CD8-positive, alpha-beta memory T cell (primary cell): ENCODE data around the gene NTNG1. TPM values are rescaled to one million over a fixed set of nuclear protein-coding genes. Genes with fewer than 3 reads are reported as not detected.

ENCODE experiments used
- CTCF ChIA-PET: fragments of 350-600 bp; sonication (Branson Sonifier 250); formaldehyde crosslinking; loops from one replicate; lab custom pipeline; 2021; ENCODE audit warnings: antibody characterized with exemption; lab: Charles Lee
- POLR2A ChIA-PET: fragments of 350-600 bp; sonication (Branson Sonifier 250); formaldehyde crosslinking; loops from one replicate; lab custom pipeline; 2021; ENCODE audit warnings: antibody characterized with exemption; lab: Charles Lee
- DNase-seq, 5 donors: peaks; one replicate each; pipeline versions ENCODE4 v3.0.0 to v3.0.0-alpha.2; 2020 to 2022; ENCODE audit warnings: mixed read lengths in 1 of 5
- H3K27ac ChIP-seq: one replicate; pipeline ENCODE4 v1.7.0; 2013; ENCODE audit warnings: low read depth, mild to moderate bottlenecking, low read length, moderate library complexity
- H3K27me3 ChIP-seq: 2 replicates; pipeline ENCODE4 v1.7.0; 2013; ENCODE audit warnings: low read length, mild to moderate bottlenecking; ENCODE audit not compliant: insufficient read depth, poor library complexity, severe bottlenecking
- H3K36me3 ChIP-seq: 2 replicates; pipeline ENCODE4 v1.7.0; 2013; ENCODE audit warnings: mild to moderate bottlenecking, low read length, moderate library complexity; ENCODE audit not compliant: insufficient read depth
- H3K4me1 ChIP-seq: 2 replicates; pipeline ENCODE4 v1.7.0; 2013; ENCODE audit warnings: mild to moderate bottlenecking, low read length, moderate library complexity; ENCODE audit not compliant: insufficient read depth
- H3K4me3 ChIP-seq: 2 replicates; pipeline ENCODE4 v1.7.0; 2013; ENCODE audit warnings: mild to moderate bottlenecking, low read length
- H3K9me3 ChIP-seq: 2 replicates; pipeline ENCODE4 v1.7.0; 2013; ENCODE audit warnings: mild to moderate bottlenecking, low read length
- H3K27ac Mint-ChIP-seq, 8 donors: one replicate each; pipeline ENCODE4 v1.8.0; 2020 to 2021; ENCODE audit warnings: mixed read lengths in 8 of 8, mild to moderate bottlenecking in 6 of 8, inconsistent platforms in 3 of 8, moderate library complexity in 3 of 8
- H3K27me3 Mint-ChIP-seq, 2 donors: one replicate each; pipeline ENCODE4 v1.8.0; 2020 to 2021; ENCODE audit warnings: mixed read lengths in 2 of 2, mild to moderate bottlenecking in 1 of 2, moderate library complexity in 1 of 2
- H3K36me3 Mint-ChIP-seq, 3 donors: one replicate each; pipeline ENCODE4 v1.8.0; 2020 to 2021; ENCODE audit warnings: mixed read lengths in 3 of 3, inconsistent platforms in 1 of 3, mild to moderate bottlenecking in 1 of 3
- H3K4me1 Mint-ChIP-seq, 3 donors: one replicate each; pipeline ENCODE4 v1.8.0; 2020 to 2021; ENCODE audit warnings: mixed read lengths in 3 of 3, inconsistent platforms in 1 of 3, mild to moderate bottlenecking in 1 of 3
- H3K4me3 Mint-ChIP-seq, 7 donors: one replicate each; pipeline ENCODE4 v1.8.0; 2020 to 2021; ENCODE audit warnings: mixed read lengths in 7 of 7, mild to moderate bottlenecking in 6 of 7, moderate library complexity in 4 of 7, inconsistent platforms in 2 of 7
- H3K9me3 Mint-ChIP-seq, 5 donors: one replicate each; pipeline ENCODE4 v1.8.0; 2020 to 2022; ENCODE audit warnings: mixed read lengths in 5 of 5, mild to moderate bottlenecking in 3 of 5, moderate library complexity in 2 of 5, inconsistent platforms in 1 of 5
- polyA plus RNA-seq: library from polyadenylated mRNA; unstranded; fragments of 300-500 nt; fragmentation: Illumina TruSeq; gene quantifications from one replicate; pipeline ENCODE4 v1.2.3, GENCODE V29; 2021
- total RNA-seq, 2 experiments: library from RNA; stranded (reverse); gene quantifications; one replicate each; pipeline ENCODE4 v1.2.3, GENCODE V29; 2021

Gene NTNG1
- total and polyA plus RNA-seq, 3 experiments from 2014 or later, result not detected

DNA sequence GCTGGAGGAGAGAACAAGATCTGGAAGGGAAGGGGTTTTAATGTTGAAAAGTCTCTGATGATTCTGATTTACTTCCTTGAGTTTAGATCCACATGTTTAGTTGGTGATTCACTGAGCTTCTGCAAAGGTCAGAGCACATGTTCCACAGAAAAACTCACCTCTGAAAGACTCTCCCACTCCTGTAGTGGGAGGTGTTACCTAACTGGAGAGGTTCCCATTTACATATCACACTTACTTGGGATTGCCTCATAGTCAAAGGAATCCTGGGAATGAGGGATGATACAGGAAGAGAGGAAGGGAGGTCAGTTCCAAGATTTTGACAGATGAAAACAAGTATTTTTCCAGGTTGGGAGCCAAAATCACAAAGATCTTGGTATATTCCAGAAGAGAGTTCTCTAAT, 2.7 kb upstream of the NTNG1 start:
- Histone ChIP-seq H3K4me3 (no peak overlapping the region), H3K9me3 (no peaks in the 10 kb centered on the region), H3K27me3 (peaks cover 7% of the 10 kb centered on the region), H3K27ac (no peak overlapping the region), H3K4me1 (peaks cover 5% of the 10 kb centered on the region), H3K36me3 (no peaks in the 10 kb centered on the region)
- Mint-ChIP-seq H3K4me1 (peaks cover 17 to 32% (median 26%) of the 10 kb centered on the region in 3 donors), H3K36me3 (no peaks in the 10 kb centered on the region), H3K4me3 (peak overlapping the region in 1 of 7 donors; percentile 20), H3K9me3 (peaks cover 0 to 2% (median 0%) of the 10 kb centered on the region in 5 donors), H3K27ac (no peak overlapping the region), H3K27me3 (peaks cover 34 to 63% of the 10 kb centered on the region in 2 donors)
- DNase-seq, result no peak
- ChIA-PET CTCF (no interaction called here), POLR2A (no interaction called here)

- Mint-ChIP-seq H3K27ac (peak overlapping the region in 1 of 8 donors; percentile 15), H3K9me3 (peaks cover 0 to 2% (median 0%) of the 10 kb centered on the region in 5 donors), H3K4me1 (peaks cover 17 to 32% (median 26%) of the 10 kb centered on the region in 3 donors), H3K36me3 (no peaks in the 10 kb centered on the region), H3K27me3 (peaks cover 34 to 65% of the 10 kb centered on the region in 2 donors), H3K4me3 (peak overlapping the region in 4 of 7 donors; percentile 33 to 93 (median 88))
- DNase-seq, result no peak
- no peak overlapping the region for H3K4me3 ChIP-seq
- no peaks in the 10 kb centered on the region for H3K36me3 ChIP-seq
- CTCF ChIA-PET, result no interaction called here
- POLR2A ChIA-PET, result no interaction called here
- peaks cover 7% of the 10 kb centered on the region for H3K27me3 ChIP-seq
- peaks cover 5% of the 10 kb centered on the region for H3K4me1 ChIP-seq
- H3K9me3 ChIP-seq, result no peaks in the 10 kb centered on the region
- no peak overlapping the region for H3K27ac ChIP-seq
Observed at GRCh38 chr1:107138767-107139445, 1.9 kb upstream of the NTNG1 start.

GRCh38 chr1:107139833-107140702, 771 bp upstream of the NTNG1 start:
- Mint-ChIP-seq H3K9me3 (peaks cover 0 to 2% (median 0%) of the 10 kb centered on the region in 5 donors), H3K27ac (peak overlapping the region in 1 of 8 donors; percentile 17), H3K27me3 (peaks cover 41 to 70% of the 10 kb centered on the region in 2 donors), H3K4me1 (peaks cover 17 to 32% (median 26%) of the 10 kb centered on the region in 3 donors), H3K4me3 (peak overlapping the region; percentile 84 to 93 (median 88)), H3K36me3 (no peaks in the 10 kb centered on the region)
- Histone ChIP-seq H3K36me3 (no peaks in the 10 kb centered on the region), H3K9me3 (no peaks in the 10 kb centered on the region), H3K27ac (no peak overlapping the region), H3K27me3 (peaks cover 7% of the 10 kb centered on the region), H3K4me3 (no peak overlapping the region), H3K4me1 (peaks cover 5% of the 10 kb centered on the region)
- peak in 3 of 5 donors; percentile 8 to 46 (median 14) for DNase-seq
- POLR2A ChIA-PET, result no interaction called here
- CTCF ChIA-PET, result no interaction called here

DNA sequence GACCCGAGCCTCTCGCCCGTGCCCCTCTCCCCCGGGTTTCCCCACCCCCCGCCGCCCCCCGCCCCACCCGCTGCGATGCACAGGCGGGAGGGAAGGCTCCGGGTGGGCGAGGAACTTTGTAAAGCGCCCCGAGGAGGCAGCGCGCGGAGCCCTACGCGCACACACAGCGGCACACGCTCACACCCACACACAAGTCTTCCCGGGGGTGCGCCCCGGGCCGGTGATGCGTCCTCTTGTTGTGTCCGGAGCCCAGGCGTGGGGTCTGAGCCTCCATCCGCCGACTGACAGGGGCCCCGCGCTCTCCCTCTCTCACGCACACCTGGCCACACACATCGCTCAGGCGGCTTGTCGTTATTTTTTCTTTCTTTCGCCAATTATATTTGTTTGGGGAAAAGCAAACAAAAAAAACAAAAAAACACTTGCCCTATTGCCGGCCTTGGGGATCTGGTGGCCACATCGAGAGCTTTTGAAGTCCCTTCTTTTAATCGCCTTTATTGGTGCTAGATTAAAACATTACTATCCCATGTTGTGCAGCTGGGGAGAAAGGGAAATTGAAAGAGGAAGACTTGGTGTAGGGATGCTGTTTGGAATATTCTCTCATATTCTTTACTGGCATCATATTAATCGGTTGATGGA, 770 bp downstream of the NTNG1 start:
- H3K36me3 ChIP-seq, result no peaks in the 10 kb centered on the region
- ChIA-PET CTCF (no interaction called here), POLR2A (no interaction called here)
- H3K27me3 Mint-ChIP-seq, result peaks cover 41 to 77% of the 10 kb centered on the region in 2 donors
- no peak overlapping the region for H3K27ac ChIP-seq
- peaks cover 17 to 32% (median 26%) of the 10 kb centered on the region in 3 donors for H3K4me1 Mint-ChIP-seq
- H3K36me3 Mint-ChIP-seq, result no peaks in the 10 kb centered on the region
- H3K4me3 ChIP-seq, result peak overlapping the region; percentile 40
- peak overlapping the region; percentile 68 to 91 (median 88) for H3K4me3 Mint-ChIP-seq
- H3K27ac Mint-ChIP-seq, result peak overlapping the region in 2 of 8 donors; percentile 21 to 66
- H3K9me3 Mint-ChIP-seq, result no peaks in the 10 kb centered on the region
- DNase-seq, result peak in 1 of 5 donors; percentile 1
- H3K4me1 ChIP-seq, result peaks cover 5% of the 10 kb centered on the region
- H3K27me3 ChIP-seq, result peaks cover 7% of the 10 kb centered on the region
- H3K9me3 ChIP-seq, result no peaks in the 10 kb centered on the region

- H3K27ac ChIP-seq, result no peak overlapping the region
- Mint-ChIP-seq H3K4me1 (peaks cover 17 to 32% (median 26%) of the 10 kb centered on the region in 3 donors), H3K4me3 (peak overlapping the region; percentile 68 to 91 (median 88)), H3K9me3 (no peaks in the 10 kb centered on the region), H3K36me3 (no peaks in the 10 kb centered on the region), H3K27ac (peak overlapping the region in 2 of 8 donors; percentile 21 to 66), H3K27me3 (peaks cover 41 to 71% of the 10 kb centered on the region in 2 donors)
- DNase-seq, result peak in 2 of 5 donors; percentile 4 to 7
- CTCF ChIA-PET, result no interaction called here
- POLR2A ChIA-PET, result no interaction called here
- peaks cover 5% of the 10 kb centered on the region for H3K4me1 ChIP-seq
- H3K4me3 ChIP-seq, result peak overlapping the region; percentile 40
- no peaks in the 10 kb centered on the region for H3K36me3 ChIP-seq
- no peaks in the 10 kb centered on the region for H3K9me3 ChIP-seq
- peaks cover 7% of the 10 kb centered on the region for H3K27me3 ChIP-seq
Observed at GRCh38 chr1:107142140-107142542, 1.3 kb downstream of the NTNG1 start.

DNA sequence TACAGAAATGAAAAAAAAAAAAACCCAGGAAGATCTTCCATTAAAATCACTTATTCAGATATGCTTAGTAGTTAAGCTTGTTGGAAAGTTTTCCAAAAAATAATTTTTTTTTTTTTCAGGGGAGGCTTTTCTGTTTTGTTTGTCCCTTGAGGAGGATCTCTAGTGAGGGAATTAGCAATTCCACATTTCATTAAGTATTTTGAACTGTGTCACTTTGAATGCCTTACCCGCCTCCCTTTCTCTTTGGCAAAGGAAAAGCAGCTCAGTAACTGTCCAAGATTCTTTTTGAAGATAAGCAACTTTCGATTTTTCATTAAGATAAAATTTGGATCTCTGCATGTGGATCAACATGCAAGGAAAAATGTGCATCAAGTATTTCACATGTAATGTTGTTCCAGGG, 1.8 kb downstream of the NTNG1 start:
- DNase-seq, result no peak
- no peaks in the 10 kb centered on the region for H3K36me3 ChIP-seq
- no peak overlapping the region for H3K4me3 ChIP-seq
- H3K9me3 Mint-ChIP-seq, result no peaks in the 10 kb centered on the region
- H3K27ac ChIP-seq, result no peak overlapping the region
- H3K27me3 ChIP-seq, result peaks cover 7% of the 10 kb centered on the region
- ChIA-PET POLR2A (no interaction called here), CTCF (no interaction called here)
- no peaks in the 10 kb centered on the region for H3K36me3 Mint-ChIP-seq
- H3K4me1 Mint-ChIP-seq, result peaks cover 17 to 32% (median 26%) of the 10 kb centered on the region in 3 donors
- peak overlapping the region in 2 of 7 donors; percentile 19 to 68 for H3K4me3 Mint-ChIP-seq
- no peaks in the 10 kb centered on the region for H3K9me3 ChIP-seq
- peaks cover 41 to 69% of the 10 kb centered on the region in 2 donors for H3K27me3 Mint-ChIP-seq
- no peak overlapping the region for H3K27ac Mint-ChIP-seq
- H3K4me1 ChIP-seq, result peaks cover 5% of the 10 kb centered on the region

- peaks cover 26 to 66% of the 10 kb centered on the region in 2 donors for H3K27me3 Mint-ChIP-seq
- H3K4me3 Mint-ChIP-seq, result no peak overlapping the region
- Histone ChIP-seq H3K4me3 (no peak overlapping the region), H3K9me3 (no peaks in the 10 kb centered on the region), H3K27ac (no peak overlapping the region), H3K36me3 (no peaks in the 10 kb centered on the region), H3K4me1 (peaks cover 5% of the 10 kb centered on the region), H3K27me3 (peaks cover 7% of the 10 kb centered on the region)
- peaks cover 7 to 13% (median 12%) of the 10 kb centered on the region in 3 donors for H3K4me1 Mint-ChIP-seq
- ChIA-PET POLR2A (no interaction called here), CTCF (no interaction called here)
- no peak for DNase-seq
- no peaks in the 10 kb centered on the region for H3K9me3 Mint-ChIP-seq
- no peaks in the 10 kb centered on the region for H3K36me3 Mint-ChIP-seq
- no peak overlapping the region for H3K27ac Mint-ChIP-seq
Observed at GRCh38 chr1:107145637-107146036, 4.8 kb downstream of the NTNG1 start.
